K562 (cell line): ENCODE data around the gene G6PC2. TPM values are rescaled to one million over a fixed set of nuclear protein-coding genes. Genes with fewer than 3 reads are reported as not detected.

ENCODE experiments used
- C11orf30 ChIP-seq: fragments of 450-650 bp; IDR thresholded peaks from 2 replicates; pipeline ENCODE4 v1.6.1; 2016; ENCODE audit warnings: low read depth, mild to moderate bottlenecking
- CBFA2T3 ChIP-seq: fragments of 450-650 bp; IDR thresholded peaks from 2 replicates; pipeline ENCODE4 v1.6.1; 2017
- MTA2 ChIP-seq: fragments of 450-650 bp; IDR thresholded peaks from 2 replicates; pipeline ENCODE4 v1.6.1; 2016; ENCODE audit warnings: low read depth
- NFRKB ChIP-seq: fragments of 450-650 bp; IDR thresholded peaks from 2 replicates; pipeline ENCODE4 v1.6.1; 2016; ENCODE audit warnings: low read depth
- NR3C1 ChIP-seq: sonication (generic); formaldehyde crosslinking; IDR thresholded peaks from 2 replicates; pipeline ENCODE4 v1.8.1; 2022; ENCODE audit warnings: missing genetic modification reagents
- SLC30A9 ChIP-seq: fragments of 250-450 bp; sonication (Bioruptor Pico); IDR thresholded peaks from 2 replicates; pipeline ENCODE4 v1.8.0; 2022; ENCODE audit warnings: mild to moderate bottlenecking, moderate library complexity
- SMARCA4 ChIP-seq: fragments of 450-650 bp; IDR thresholded peaks from 2 replicates; pipeline ENCODE4 v1.6.1; 2016
- SPI1 ChIP-seq: IDR thresholded peaks from 2 replicates; pipeline ENCODE4 v1.6.1; 2011; ENCODE audit warnings: low read depth, low read length, control low read depth, borderline replicate concordance
- ZNF354B ChIP-seq: fragments of 250-450 bp; sonication (Bioruptor Pico); IDR thresholded peaks from 2 replicates; pipeline ENCODE4 v1.4.0; 2020
- ZNF583 ChIP-seq: fragments of 250-450 bp; sonication (Bioruptor Pico); IDR thresholded peaks from 2 replicates; pipeline ENCODE4 v1.4.0; 2020
- polyA plus RNA-seq, 8 experiments: library from polyadenylated mRNA; depleted of rRNA in 4 of 8; stranded (reverse) in 5 of 8; unstranded in 3 of 8; fragments of >200 nt; fragmentation: Nextera tagmentation in 2 of 8; fragmentation: Illumina TruSeq in 1 of 8; extraction: Ambion mirVana in 2 of 8; extraction: Trizol in 1 of 8; gene quantifications; 2 replicates each; pipeline versions ENCODE4 v1.2.1 to v1.2.3, GENCODE V29; 2011 to 2014; ENCODE audit warnings: inconsistent platforms in 1 of 8, missing spikeins in 1 of 8
- total RNA-seq, 7 experiments: library from RNA; depleted of rRNA in 6 of 7; stranded (reverse); fragments of >200 nt in 6 of 7; fragmentation: Illumina TruSeq in 2 of 7; extraction: Trizol in 2 of 7; gene quantifications; 2 replicates each; pipeline versions ENCODE4 v1.2.1 to v1.2.3, GENCODE V29; 2011 to 2021; ENCODE audit warnings: low replicate concordance in 1 of 7
- TF ChIP-seq, protein P1 (sequence below): fragments of 250-450 bp; sonication (Bioruptor Pico); IDR thresholded peaks from 2 replicates; pipeline ENCODE4 v1.4.0; 2020; ENCODE audit warnings: mild to moderate bottlenecking
- TF ChIP-seq, protein P2 (sequence below): fragments of 250-450 bp; sonication (Bioruptor Pico); IDR thresholded peaks from 2 replicates; pipeline ENCODE4 v1.8.0; 2021; ENCODE audit warnings: moderate library complexity, mild to moderate bottlenecking, inconsistent platforms
- TF ChIP-seq, protein P3 (sequence below): fragments of 150-350 bp; IDR thresholded peaks from 2 replicates; pipeline ENCODE4 v1.6.1; 2014; ENCODE audit warnings: low read depth, mild to moderate bottlenecking, low read length, borderline replicate concordance
- TF ChIP-seq, protein P4 (sequence below): sonication (generic); formaldehyde crosslinking; IDR thresholded peaks from 2 replicates; pipeline ENCODE4 v1.9.0; 2022; ENCODE audit warnings: mild to moderate bottlenecking, missing genetic modification reagents
- TF ChIP-seq, protein P5 (sequence below): sonication (generic); IDR thresholded peaks from 2 replicates; pipeline ENCODE4 v1.6.1; 2016
- TF ChIP-seq, protein P6 (sequence below): fragments of 250-450 bp; sonication (Bioruptor Pico); IDR thresholded peaks from 2 replicates; pipeline ENCODE4 v1.4.0; 2020
- TF ChIP-seq, protein P7 (sequence below): sonication (generic); formaldehyde crosslinking; IDR thresholded peaks from 2 replicates; pipeline ENCODE4 v1.8.0; 2023; ENCODE audit warnings: mild to moderate bottlenecking, missing genetic modification reagents

G6PC2 gene
- total and polyA plus RNA-seq, 9 of the 15 experiments (the other 6 are each of a cell fraction or from before 2014, with no cell fraction given) = 0.03 to 0.15 TPM; not detected in 7

DNA sequence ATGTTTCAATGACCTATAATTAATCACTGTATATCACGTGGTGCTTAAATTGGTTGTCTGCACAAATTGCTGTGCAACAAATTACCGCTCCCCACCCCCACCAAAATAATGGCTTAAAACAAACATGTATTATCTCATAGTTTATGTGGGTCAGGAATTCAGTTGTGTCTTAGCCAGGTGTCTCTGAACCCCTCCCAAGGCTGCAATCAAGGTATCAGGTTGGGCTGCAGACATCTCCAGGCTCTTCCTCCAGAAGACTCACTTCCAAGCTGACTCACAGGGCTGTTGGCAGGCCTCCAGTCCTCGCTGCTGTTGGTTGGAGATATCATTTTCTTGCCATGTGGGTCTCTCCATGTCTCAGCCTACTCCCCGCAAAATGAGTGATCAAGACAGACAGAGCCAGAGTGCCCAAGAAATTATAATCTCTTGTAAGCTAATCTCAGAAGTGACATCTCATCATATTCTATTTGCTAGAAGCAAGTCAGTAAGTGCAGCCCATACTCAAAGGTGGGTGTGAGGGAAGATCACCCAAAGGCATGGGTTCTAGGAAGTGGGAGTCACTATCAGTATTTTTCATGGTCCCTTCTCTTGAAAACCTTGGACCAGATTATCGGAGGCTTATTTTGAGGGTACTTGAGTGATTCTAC lies 49.3 kb upstream of the G6PC2 start (continued):
- TF ChIP-seq, protein P1, sequence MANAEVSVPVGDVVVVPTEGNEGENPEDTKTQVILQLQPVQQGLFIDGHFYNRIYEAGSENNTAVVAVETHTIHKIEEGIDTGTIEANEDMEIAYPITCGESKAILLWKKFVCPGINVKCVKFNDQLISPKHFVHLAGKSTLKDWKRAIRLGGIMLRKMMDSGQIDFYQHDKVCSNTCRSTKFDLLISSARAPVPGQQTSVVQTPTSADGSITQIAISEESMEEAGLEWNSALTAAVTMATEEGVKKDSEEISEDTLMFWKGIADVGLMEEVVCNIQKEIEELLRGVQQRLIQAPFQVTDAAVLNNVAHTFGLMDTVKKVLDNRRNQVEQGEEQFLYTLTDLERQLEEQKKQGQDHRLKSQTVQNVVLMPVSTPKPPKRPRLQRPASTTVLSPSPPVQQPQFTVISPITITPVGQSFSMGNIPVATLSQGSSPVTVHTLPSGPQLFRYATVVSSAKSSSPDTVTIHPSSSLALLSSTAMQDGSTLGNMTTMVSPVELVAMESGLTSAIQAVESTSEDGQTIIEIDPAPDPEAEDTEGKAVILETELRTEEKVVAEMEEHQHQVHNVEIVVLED (CRISPR knock-in tag) = no peak
- TF ChIP-seq C11orf30 = peak; percentile 89
- TF ChIP-seq SLC30A9 = no peak
- TF ChIP-seq, protein P2, sequence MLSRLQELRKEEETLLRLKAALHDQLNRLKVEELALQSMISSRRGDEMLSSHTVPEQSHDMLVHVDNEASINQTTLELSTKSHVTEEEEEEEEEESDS = no peak
- TF ChIP-seq, protein P3, sequence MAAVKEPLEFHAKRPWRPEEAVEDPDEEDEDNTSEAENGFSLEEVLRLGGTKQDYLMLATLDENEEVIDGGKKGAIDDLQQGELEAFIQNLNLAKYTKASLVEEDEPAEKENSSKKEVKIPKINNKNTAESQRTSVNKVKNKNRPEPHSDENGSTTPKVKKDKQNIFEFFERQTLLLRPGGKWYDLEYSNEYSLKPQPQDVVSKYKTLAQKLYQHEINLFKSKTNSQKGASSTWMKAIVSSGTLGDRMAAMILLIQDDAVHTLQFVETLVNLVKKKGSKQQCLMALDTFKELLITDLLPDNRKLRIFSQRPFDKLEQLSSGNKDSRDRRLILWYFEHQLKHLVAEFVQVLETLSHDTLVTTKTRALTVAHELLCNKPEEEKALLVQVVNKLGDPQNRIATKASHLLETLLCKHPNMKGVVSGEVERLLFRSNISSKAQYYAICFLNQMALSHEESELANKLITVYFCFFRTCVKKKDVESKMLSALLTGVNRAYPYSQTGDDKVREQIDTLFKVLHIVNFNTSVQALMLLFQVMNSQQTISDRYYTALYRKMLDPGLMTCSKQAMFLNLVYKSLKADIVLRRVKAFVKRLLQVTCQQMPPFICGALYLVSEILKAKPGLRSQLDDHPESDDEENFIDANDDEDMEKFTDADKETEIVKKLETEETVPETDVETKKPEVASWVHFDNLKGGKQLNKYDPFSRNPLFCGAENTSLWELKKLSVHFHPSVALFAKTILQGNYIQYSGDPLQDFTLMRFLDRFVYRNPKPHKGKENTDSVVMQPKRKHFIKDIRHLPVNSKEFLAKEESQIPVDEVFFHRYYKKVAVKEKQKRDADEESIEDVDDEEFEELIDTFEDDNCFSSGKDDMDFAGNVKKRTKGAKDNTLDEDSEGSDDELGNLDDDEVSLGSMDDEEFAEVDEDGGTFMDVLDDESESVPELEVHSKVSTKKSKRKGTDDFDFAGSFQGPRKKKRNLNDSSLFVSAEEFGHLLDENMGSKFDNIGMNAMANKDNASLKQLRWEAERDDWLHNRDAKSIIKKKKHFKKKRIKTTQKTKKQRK = no peak
- TF ChIP-seq, protein P4, sequence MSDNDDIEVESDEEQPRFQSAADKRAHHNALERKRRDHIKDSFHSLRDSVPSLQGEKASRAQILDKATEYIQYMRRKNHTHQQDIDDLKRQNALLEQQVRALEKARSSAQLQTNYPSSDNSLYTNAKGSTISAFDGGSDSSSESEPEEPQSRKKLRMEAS (CRISPR knock-in tag) = peak; percentile 84
- TF ChIP-seq, protein P5, sequence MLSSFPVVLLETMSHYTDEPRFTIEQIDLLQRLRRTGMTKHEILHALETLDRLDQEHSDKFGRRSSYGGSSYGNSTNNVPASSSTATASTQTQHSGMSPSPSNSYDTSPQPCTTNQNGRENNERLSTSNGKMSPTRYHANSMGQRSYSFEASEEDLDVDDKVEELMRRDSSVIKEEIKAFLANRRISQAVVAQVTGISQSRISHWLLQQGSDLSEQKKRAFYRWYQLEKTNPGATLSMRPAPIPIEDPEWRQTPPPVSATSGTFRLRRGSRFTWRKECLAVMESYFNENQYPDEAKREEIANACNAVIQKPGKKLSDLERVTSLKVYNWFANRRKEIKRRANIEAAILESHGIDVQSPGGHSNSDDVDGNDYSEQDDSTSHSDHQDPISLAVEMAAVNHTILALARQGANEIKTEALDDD = peak; percentile 69; the same call in 1 of the 2 replicates
- peak; percentile 98 for TF ChIP-seq CBFA2T3
- 0 out of 2 replicates have a peak, but pooled peaks have one; percentile 32 for TF ChIP-seq ZNF354B
- TF ChIP-seq MTA2 = peak; percentile 92
- no peak for TF ChIP-seq ZNF583 (CRISPR knock-in tag)
- TF ChIP-seq NFRKB = no peak
- TF ChIP-seq, protein P6, sequence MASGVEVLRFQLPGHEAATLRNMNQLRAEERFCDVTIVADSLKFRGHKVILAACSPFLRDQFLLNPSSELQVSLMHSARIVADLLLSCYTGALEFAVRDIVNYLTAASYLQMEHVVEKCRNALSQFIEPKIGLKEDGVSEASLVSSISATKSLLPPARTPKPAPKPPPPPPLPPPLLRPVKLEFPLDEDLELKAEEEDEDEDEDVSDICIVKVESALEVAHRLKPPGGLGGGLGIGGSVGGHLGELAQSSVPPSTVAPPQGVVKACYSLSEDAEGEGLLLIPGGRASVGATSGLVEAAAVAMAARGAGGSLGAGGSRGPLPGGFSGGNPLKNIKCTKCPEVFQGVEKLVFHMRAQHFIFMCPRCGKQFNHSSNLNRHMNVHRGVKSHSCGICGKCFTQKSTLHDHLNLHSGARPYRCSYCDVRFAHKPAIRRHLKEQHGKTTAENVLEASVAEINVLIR (CRISPR knock-in tag) = no peak
- TF ChIP-seq, protein P7, sequence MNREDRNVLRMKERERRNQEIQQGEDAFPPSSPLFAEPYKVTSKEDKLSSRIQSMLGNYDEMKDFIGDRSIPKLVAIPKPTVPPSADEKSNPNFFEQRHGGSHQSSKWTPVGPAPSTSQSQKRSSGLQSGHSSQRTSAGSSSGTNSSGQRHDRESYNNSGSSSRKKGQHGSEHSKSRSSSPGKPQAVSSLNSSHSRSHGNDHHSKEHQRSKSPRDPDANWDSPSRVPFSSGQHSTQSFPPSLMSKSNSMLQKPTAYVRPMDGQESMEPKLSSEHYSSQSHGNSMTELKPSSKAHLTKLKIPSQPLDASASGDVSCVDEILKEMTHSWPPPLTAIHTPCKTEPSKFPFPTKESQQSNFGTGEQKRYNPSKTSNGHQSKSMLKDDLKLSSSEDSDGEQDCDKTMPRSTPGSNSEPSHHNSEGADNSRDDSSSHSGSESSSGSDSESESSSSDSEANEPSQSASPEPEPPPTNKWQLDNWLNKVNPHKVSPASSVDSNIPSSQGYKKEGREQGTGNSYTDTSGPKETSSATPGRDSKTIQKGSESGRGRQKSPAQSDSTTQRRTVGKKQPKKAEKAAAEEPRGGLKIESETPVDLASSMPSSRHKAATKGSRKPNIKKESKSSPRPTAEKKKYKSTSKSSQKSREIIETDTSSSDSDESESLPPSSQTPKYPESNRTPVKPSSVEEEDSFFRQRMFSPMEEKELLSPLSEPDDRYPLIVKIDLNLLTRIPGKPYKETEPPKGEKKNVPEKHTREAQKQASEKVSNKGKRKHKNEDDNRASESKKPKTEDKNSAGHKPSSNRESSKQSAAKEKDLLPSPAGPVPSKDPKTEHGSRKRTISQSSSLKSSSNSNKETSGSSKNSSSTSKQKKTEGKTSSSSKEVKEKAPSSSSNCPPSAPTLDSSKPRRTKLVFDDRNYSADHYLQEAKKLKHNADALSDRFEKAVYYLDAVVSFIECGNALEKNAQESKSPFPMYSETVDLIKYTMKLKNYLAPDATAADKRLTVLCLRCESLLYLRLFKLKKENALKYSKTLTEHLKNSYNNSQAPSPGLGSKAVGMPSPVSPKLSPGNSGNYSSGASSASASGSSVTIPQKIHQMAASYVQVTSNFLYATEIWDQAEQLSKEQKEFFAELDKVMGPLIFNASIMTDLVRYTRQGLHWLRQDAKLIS (CRISPR knock-in tag) = 0 out of 2 replicates have a peak, but pooled peaks have one; percentile 17
- TF ChIP-seq SPI1 = 0 out of 2 replicates have a peak, but pooled peaks have one; percentile 49
- TF ChIP-seq SMARCA4 = peak; percentile 99
- no peak for TF ChIP-seq NR3C1 (CRISPR knock-in tag)
